GM13976 (cell line): ENCODE data around the gene MACROD1.
A peak's percentile ranks its signal among the peaks of the same experiment; 100 is the strongest.

Source experiments
- DNase-seq: peaks from one replicate; pipeline ENCODE4 v3.0.0; 2012; ENCODE audit warnings: low spot score
- in situ Hi-C: fragments of 300-500 bp; cut with MboI; formaldehyde crosslinking; loops from one replicate; pipeline ENCODE4 v1.12.0; 2022; ENCODE audit warnings: low sequenced_read_pairs, mixed read lengths, inconsistent platforms; ENCODE audit not compliant: unreplicated experiment
- TF ChIP-seq, protein P1 (sequence below): IDR thresholded peaks from 2 replicates; pipeline ENCODE4 v1.5.1; 2012; ENCODE audit warnings: borderline replicate concordance, mild to moderate bottlenecking; ENCODE audit not compliant: insufficient read depth; ENCODE audit errors: extremely low read depth, missing control alignments, control extremely low read depth

MACROD1 gene

DNA sequence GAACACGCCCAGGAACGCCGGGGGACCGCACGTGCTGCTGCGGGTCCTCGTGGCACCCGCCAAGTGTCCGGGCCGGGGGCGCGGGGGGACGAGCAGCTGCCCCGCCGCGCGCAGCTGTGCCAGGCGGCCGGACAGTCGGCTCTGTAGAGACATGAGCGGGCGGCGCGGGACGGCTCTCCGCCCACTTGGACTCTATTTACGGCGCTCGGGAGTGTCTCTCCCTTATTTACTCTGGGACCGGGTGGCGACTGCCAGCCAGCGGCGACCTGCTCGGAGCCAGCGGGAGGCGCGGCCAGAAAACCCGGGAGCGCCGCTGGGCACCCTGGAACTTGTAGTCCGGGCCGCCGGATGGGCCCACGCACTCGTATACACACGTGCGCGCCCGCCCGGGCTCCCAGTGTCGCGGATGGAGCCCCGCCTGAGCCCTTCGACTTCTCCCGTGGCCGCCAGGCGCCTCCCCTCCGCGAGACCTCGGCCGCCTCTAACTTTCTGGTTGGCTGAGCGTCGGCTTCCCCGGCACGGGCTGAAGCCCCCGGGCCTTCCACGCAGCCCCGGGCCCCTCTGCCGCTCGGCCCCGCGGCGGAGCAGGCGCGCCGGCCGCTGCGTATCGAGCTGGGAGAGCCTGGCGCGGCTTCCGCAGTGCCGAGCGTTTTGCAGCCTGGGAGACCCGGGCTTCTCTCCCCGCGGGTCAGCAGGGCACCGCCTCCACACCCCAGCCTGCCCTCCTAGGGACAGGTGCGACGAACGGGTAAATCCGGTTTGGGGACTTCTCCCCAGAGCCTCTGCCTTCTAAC, at the start of gene MACROD1:
Gene MACROD1, minus strand, starts transcription at position 272 of the 794 bp plus-strand sequence. Its CDS starts 119 bp downstream, at position 153.
- in situ Hi-C loops, result no loop called here
- TF ChIP-seq, protein P1, sequence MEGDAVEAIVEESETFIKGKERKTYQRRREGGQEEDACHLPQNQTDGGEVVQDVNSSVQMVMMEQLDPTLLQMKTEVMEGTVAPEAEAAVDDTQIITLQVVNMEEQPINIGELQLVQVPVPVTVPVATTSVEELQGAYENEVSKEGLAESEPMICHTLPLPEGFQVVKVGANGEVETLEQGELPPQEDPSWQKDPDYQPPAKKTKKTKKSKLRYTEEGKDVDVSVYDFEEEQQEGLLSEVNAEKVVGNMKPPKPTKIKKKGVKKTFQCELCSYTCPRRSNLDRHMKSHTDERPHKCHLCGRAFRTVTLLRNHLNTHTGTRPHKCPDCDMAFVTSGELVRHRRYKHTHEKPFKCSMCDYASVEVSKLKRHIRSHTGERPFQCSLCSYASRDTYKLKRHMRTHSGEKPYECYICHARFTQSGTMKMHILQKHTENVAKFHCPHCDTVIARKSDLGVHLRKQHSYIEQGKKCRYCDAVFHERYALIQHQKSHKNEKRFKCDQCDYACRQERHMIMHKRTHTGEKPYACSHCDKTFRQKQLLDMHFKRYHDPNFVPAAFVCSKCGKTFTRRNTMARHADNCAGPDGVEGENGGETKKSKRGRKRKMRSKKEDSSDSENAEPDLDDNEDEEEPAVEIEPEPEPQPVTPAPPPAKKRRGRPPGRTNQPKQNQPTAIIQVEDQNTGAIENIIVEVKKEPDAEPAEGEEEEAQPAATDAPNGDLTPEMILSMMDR, result no peak

DNA sequence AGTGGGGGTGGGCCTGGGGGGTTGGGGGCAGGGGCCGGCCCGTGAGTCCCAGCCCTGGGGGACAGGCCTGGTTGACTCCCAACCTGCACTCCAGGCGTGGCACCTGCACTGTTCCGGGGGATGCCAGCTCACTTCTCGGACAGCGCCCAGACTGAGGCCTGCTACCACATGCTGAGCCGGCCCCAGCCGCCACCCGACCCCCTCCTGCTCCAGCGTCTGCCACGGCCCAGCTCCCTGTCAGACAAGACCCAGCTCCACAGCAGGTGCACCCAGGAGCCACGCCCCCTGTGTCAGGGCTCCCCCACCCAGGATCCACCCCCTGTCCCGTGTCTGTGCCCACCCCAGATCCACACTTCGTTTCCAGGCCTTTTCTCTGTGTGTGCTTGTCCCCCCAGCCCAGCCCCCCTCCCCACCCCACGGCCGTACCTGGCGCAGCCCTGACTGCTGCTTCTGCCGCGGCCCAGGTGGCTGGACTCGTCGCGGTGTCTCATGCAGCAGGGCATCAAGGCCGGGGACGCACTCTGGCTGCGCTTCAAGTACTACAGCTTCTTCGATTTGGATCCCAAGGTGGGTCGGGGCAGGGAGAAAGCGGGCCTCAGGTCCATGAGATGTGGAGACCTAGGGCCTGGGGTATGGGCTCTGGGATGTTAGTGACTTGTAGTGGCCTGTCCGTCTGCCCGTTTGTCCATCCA, 45.4 kb upstream of the MACROD1 start:
- no peak for DNase-seq
- in situ Hi-C loops, result no loop called here
- TF ChIP-seq, protein P1, result no peak

More for the DNA sequence above, at the start of gene MACROD1:
- DNase-seq, result peak; percentile 91

DNA sequence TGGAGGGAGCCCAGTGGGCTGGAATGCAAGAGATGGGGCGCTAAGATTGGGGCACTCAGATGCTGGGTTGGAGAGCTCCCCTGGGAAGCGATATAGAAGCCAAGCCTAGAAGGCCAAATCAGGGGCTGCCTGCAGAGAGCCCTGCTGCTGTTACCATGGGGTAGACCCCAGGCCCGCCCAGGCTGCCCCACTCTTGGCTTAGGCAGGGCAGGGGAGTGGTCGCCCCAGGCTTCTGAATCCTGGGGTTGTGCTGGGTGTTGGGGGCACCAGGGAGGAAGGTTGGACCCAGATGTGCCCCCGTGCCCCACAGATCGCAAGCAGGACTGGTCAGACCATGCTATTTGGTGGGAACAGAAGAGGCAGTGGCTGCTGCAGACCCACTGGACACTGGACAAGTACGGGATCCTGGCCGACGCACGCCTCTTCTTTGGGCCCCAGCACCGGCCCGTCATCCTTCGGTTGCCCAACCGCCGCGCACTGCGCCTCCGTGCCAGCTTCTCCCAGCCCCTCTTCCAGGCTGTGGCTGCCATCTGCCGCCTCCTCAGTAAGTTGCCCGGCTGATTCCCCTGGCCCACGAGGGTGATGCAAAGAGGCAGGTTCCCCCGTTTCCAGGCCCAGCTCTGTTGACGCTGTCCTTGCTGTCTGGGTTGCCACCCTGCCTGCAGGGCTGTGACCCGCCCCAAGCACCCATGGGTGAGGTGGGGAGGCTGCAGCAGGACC, 44.5 kb upstream of the MACROD1 start:
- TF ChIP-seq, protein P1, result no peak
- in situ Hi-C loops, result no loop called here
- DNase-seq, result no peak

DNA sequence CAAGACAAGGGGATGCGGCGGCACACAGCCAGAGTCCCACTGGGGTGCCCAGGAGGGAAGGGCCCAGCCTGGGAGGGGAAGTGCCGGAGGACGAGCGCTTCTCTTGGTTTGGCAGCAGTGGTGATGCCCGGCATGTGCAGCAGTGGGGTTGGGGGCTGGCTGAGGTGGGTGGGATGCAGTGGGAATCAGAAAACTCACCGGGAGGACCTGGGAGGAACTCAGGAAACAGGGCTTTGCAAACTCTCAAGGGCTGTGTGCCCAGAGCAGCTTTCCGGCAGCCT, 43.6 kb upstream of the MACROD1 start:
- DNase-seq, result no peak
- TF ChIP-seq, protein P1, result no peak
- in situ Hi-C loops, result no loop called here

GRCh38 chr11:64208796-64209562, 43.1 kb upstream of the MACROD1 start:
- in situ Hi-C loops, result no loop called here
- TF ChIP-seq, protein P1, result no peak
- DNase-seq, result no peak
